HCT116 (cell line): Measurements from ENCODE around the gene SLC44A3. TPM values are rescaled to one million over a fixed set of nuclear protein-coding genes. Genes with fewer than 3 reads are reported as not detected.

ENCODE experiments used
- ATAC-seq: fragments of 200-7000 bp; cut with Tn5 transposase; 2 replicates; pipeline ENCODE4 v1.9.1; 2020; ENCODE audit warnings: mild to moderate bottlenecking, moderate library complexity
- BruUV-seq: library from RNA; stranded (reverse); fragments of 400-500 nt; replicated peaks from 2 replicates; lab custom pipeline; 2021; lab: Mats Ljungman, UMichigan
- CTCF ChIA-PET: fragments of 300-600 bp; sonication (Branson Sonifier 250); formaldehyde crosslinking; loops from one replicate; lab custom pipeline; 2021; ENCODE audit warnings: antibody characterized with exemption; lab: Charles Lee
- POLR2A ChIA-PET: fragments of 300-600, 350-600 bp; sonication (Branson Sonifier 250); formaldehyde crosslinking; loops from one replicate; lab custom pipeline; 2021; ENCODE audit warnings: antibody characterized with exemption; lab: Charles Lee
- RAD21 ChIA-PET, 2 experiments: fragments of 300-600 bp; sonication (Branson Sonifier 250); formaldehyde crosslinking; loops; one replicate each; lab custom pipeline; 2023; ENCODE audit warnings: low total read pairs in 2 of 2; ENCODE audit not compliant: uncharacterized antibody in 2 of 2, unreplicated experiment in 2 of 2, low non-redundant PET in 1 of 2; lab: Charles Lee
- DNase-seq: peaks from one replicate; pipeline ENCODE4 v3.0.0-alpha.2; 2010; ENCODE audit warnings: low read depth, low spot score
- H2AFZ ChIP-seq: fragments of 200-600 bp; shearing (Covaris generic), sonication (generic); 2 replicates; pipeline ENCODE4 v1.6.1; 2017; ENCODE audit warnings: low read depth, mixed run types, mixed read lengths, antibody characterized with exemption, low read length; ENCODE audit not compliant: poor library complexity, severe bottlenecking
- H3K27ac ChIP-seq: 2 replicates; pipeline ENCODE4 v1.5.1; 2012; ENCODE audit warnings: low read depth, low read length
- H3K27me3 ChIP-seq: fragments of 200-600 bp; sonication (generic); 2 replicates; pipeline ENCODE4 v1.6.1; 2016; ENCODE audit warnings: mixed run types, low read length, mixed read lengths; ENCODE audit not compliant: insufficient read depth
- H3K36me3 ChIP-seq, 2 experiments: fragments of 200-500 bp in 1 of 2; fragments of 200-600 bp in 1 of 2; sonication (Bioruptor generic) in 1 of 2; sonication (generic) in 1 of 2; 2 replicates each; pipeline versions ENCODE4 v1.5.1 to v1.6.1; 2014 to 2016; ENCODE audit warnings: low read length in 2 of 2, inconsistent platforms in 1 of 2, mixed read lengths in 1 of 2, mixed run types in 1 of 2; ENCODE audit not compliant: insufficient read depth in 2 of 2, control insufficient read depth in 1 of 2
- H3K4me1 ChIP-seq, 2 experiments: fragments of 200-600 bp in 1 of 2; sonication (generic) in 1 of 2; 2 replicates each; pipeline versions ENCODE4 v1.5.1 to v1.6.1; 2012 to 2017; ENCODE audit warnings: low read length in 2 of 2, inconsistent platforms in 1 of 2, mild to moderate bottlenecking in 1 of 2, mixed read lengths in 1 of 2, mixed run types in 1 of 2, moderate library complexity in 1 of 2; ENCODE audit not compliant: insufficient read depth in 2 of 2, control insufficient read depth in 1 of 2
- H3K4me2 ChIP-seq: fragments of 200-600 bp; sonication (generic); 2 replicates; pipeline ENCODE4 v1.6.1; 2017; ENCODE audit warnings: mixed run types, low read length, mixed read lengths
- H3K4me3 ChIP-seq, 2 experiments: fragments of 200-600 bp in 1 of 2; sonication (generic) in 1 of 2; replicated peaks in 1 of 2; 2 replicates each; pipeline ENCODE4 v1.5.1; 2011 to 2016; ENCODE audit warnings: low read length in 2 of 2, control low read depth in 1 of 2, low read depth in 1 of 2, mild to moderate bottlenecking in 1 of 2, mixed read lengths in 1 of 2, mixed run types in 1 of 2
- H3K79me2 ChIP-seq: fragments of 200-600 bp; sonication (generic); 2 replicates; pipeline ENCODE4 v1.6.1; 2017; ENCODE audit warnings: mild to moderate bottlenecking, mixed run types, low read length, moderate library complexity, mixed read lengths; ENCODE audit not compliant: insufficient read depth
- H3K9ac ChIP-seq: fragments of 200-600 bp; sonication (generic); 2 replicates; pipeline ENCODE4 v1.6.1; 2016; ENCODE audit warnings: low read length, mixed read lengths
- H3K9me2 ChIP-seq: fragments of 200-600 bp; sonication (generic), shearing (Covaris generic); 2 replicates; pipeline ENCODE4 v1.6.1; 2017; ENCODE audit warnings: mixed run types, mild to moderate bottlenecking, moderate library complexity; ENCODE audit not compliant: insufficient read depth
- H3K9me3 ChIP-seq, 2 experiments: fragments of 200-500 bp in 1 of 2; fragments of 200-600 bp in 1 of 2; sonication (Bioruptor generic) in 1 of 2; sonication (generic) in 1 of 2; 2 replicates each; pipeline ENCODE4 v1.6.1; 2014 to 2017; ENCODE audit warnings: low read length in 2 of 2, mixed read lengths in 2 of 2, inconsistent platforms in 1 of 2, low read depth in 1 of 2, mild to moderate bottlenecking in 1 of 2, mixed run types in 1 of 2, moderate library complexity in 1 of 2; ENCODE audit not compliant: control insufficient read depth in 1 of 2, insufficient read depth in 1 of 2
- H4K20me1 ChIP-seq: fragments of 200-600 bp; sonication (generic), shearing (Covaris generic); 2 replicates; pipeline ENCODE4 v1.6.1; 2017; ENCODE audit warnings: mixed run types, mild to moderate bottlenecking, moderate library complexity; ENCODE audit not compliant: insufficient read depth
- ATF3 ChIP-seq: IDR thresholded peaks from 2 replicates; pipeline ENCODE4 v1.6.1; 2012
- CTCF ChIP-seq, 3 experiments: fragments of 200-600 bp in 1 of 3; sonication (generic) in 1 of 3; IDR thresholded peaks in 2 of 3; conservative IDR thresholded peaks in 1 of 3; 2 replicates each; pipeline ENCODE4 v1.5.1; 2012 to 2017; ENCODE audit warnings: low read depth in 2 of 3, low read length in 2 of 3, antibody characterized with exemption in 1 of 3, borderline replicate concordance in 1 of 3, control low read depth in 1 of 3, mild to moderate bottlenecking in 1 of 3, mixed read lengths in 1 of 3, mixed run types in 1 of 3, moderate library complexity in 1 of 3; ENCODE audit not compliant: insufficient read depth in 1 of 3
- EGR1 ChIP-seq: IDR thresholded peaks from 2 replicates; pipeline ENCODE4 v1.6.1; 2012; ENCODE audit warnings: low read depth
- FOSL1 ChIP-seq: IDR thresholded peaks from 2 replicates; pipeline ENCODE4 v1.6.1; 2012; ENCODE audit warnings: low read depth
- JUND ChIP-seq: IDR thresholded peaks from 2 replicates; pipeline ENCODE4 v1.6.1; 2012
- POLR2AphosphoS5 ChIP-seq: IDR thresholded peaks from 2 replicates; pipeline ENCODE4 v1.6.1; 2011; ENCODE audit warnings: mild to moderate bottlenecking, low read depth, low read length, moderate library complexity
- RAD21 ChIP-seq: IDR thresholded peaks from 2 replicates; pipeline ENCODE4 v1.6.1; 2012; ENCODE audit warnings: low read depth, mild to moderate bottlenecking
- REST ChIP-seq: IDR thresholded peaks from 2 replicates; pipeline ENCODE4 v1.6.1; 2012; ENCODE audit warnings: low read depth
- SIN3A ChIP-seq: IDR thresholded peaks from 2 replicates; pipeline ENCODE4 v1.6.1; 2012; ENCODE audit warnings: low read depth
- TCF7L2 ChIP-seq: IDR thresholded peaks from 2 replicates; pipeline ENCODE4 v1.7.0; 2011; ENCODE audit warnings: borderline replicate concordance, inconsistent platforms; ENCODE audit not compliant: insufficient read depth, insufficient read length; ENCODE audit errors: extremely low read depth
- YY1 ChIP-seq: IDR thresholded peaks from 2 replicates; pipeline ENCODE4 v1.6.1; 2011; ENCODE audit warnings: low read length, low read depth, moderate library complexity, mild to moderate bottlenecking; ENCODE audit not compliant: insufficient replicate concordance; ENCODE audit errors: extremely low read depth
- ZFX ChIP-seq: fragments of 450-650 bp; IDR thresholded peaks from 2 replicates; pipeline ENCODE4 v1.6.1; 2017
- intact Hi-C: fragments of 100-400 bp; cut with micrococcal nuclease; formaldehyde crosslinking; loops from 2 replicates; pipeline ENCODE4 v1.10.0; 2022
- total RNA-seq: library from RNA; stranded (reverse); gene quantifications from one replicate; pipeline ENCODE4 v1.2.1, GENCODE V29; 2021; ENCODE audit not compliant: unreplicated experiment

The SLC44A3 gene
- total RNA-seq, 1 experiment from 2014 or later: 9.6 TPM

- Histone ChIP-seq H3K4me3 (no peak overlapping the region), H3K4me2 (no peak overlapping the region), H3K79me2 (no peaks in the 10 kb centered on the region), H3K9me2 (no peaks in the 10 kb centered on the region), H3K9ac (no peak overlapping the region), H3K4me1 (no peaks in the 10 kb centered on the region), H3K9me3 (no peaks in the 10 kb centered on the region), H2AFZ (no peak overlapping the region), H3K27ac (no peak overlapping the region), H4K20me1 (no peaks in the 10 kb centered on the region), H3K27me3 (no peaks in the 10 kb centered on the region), H3K36me3 (0 out of 4 replicates have a peak, but pooled peaks cover 0 to 3% of the 10 kb centered on the region in 2 experiments)
- TF ChIP-seq RAD21: no peak
- no peak for TF ChIP-seq ZFX
- TF ChIP-seq FOSL1: no peak
- no peak for TF ChIP-seq TCF7L2
- no peak for TF ChIP-seq JUND
- no TSS peak for BruUV-seq
- RAD21 ChIA-PET: no interaction called here
- intact Hi-C loops: no loop called here
- POLR2A ChIA-PET: no interaction called here
- ATAC-seq (no peak), DNase-seq (no peak)
- CTCF ChIA-PET: interaction anchor here (1.0 to 1.2 kb wide), 2 partner anchors 13 kb away, joined by 4 to 5 read pairs; no protein-coding TSS in a partner anchor
Measured at GRCh38 chr1:94840808-94841207, 20.7 kb downstream of the SLC44A3 start.

- POLR2A ChIA-PET: no interaction called here
- no peaks in the 10 kb centered on the region for H3K79me2 ChIP-seq
- H2AFZ ChIP-seq: no peak overlapping the region
- 0 out of 4 replicates have a peak, but pooled peaks cover 0 to 3% of the 10 kb centered on the region in 2 experiments for H3K36me3 ChIP-seq
- ATAC-seq (no peak), DNase-seq (no peak)
- H3K4me3 ChIP-seq: no peak overlapping the region
- RAD21 ChIA-PET: no interaction called here
- H3K9me2 ChIP-seq: no peaks in the 10 kb centered on the region
- intact Hi-C loops: no loop called here
- no peaks in the 10 kb centered on the region for H4K20me1 ChIP-seq
- H3K27me3 ChIP-seq: no peaks in the 10 kb centered on the region
- no peaks in the 10 kb centered on the region for H3K9me3 ChIP-seq
- no peaks in the 10 kb centered on the region for H3K4me1 ChIP-seq
- no peak overlapping the region for H3K4me2 ChIP-seq
- H3K9ac ChIP-seq: no peak overlapping the region
- CTCF ChIA-PET: interaction anchor here (1.1 kb wide), 1 partner anchor 11 kb away, joined by 4 read pairs; no protein-coding TSS in a partner anchor
- no peak overlapping the region for H3K27ac ChIP-seq
- no peak for TF ChIP-seq EGR1
- no peak for TF ChIP-seq CTCF (IDR thresholded peaks at IDR 0.05 in 2 of 3, conservative IDR thresholded peaks at IDR 0.05 in 1 of 3; ENCODE audit: borderline replicate concordance in 1 of 3, insufficient read depth in 1 of 3, low read depth in 2 of 3, low read length in 2 of 3)
- TF ChIP-seq TCF7L2: no peak
- no peak for TF ChIP-seq REST
- TF ChIP-seq YY1: no peak
- TF ChIP-seq POLR2AphosphoS5: no peak
- TF ChIP-seq ATF3: no peak
- TF ChIP-seq SIN3A: no peak
- no peak for TF ChIP-seq RAD21
- TF ChIP-seq JUND: no peak
- no TSS peak for BruUV-seq
Measured at GRCh38 chr1:94843430-94843829, 23.3 kb downstream of the SLC44A3 start.
